ENCODE results near the gene TST.

TST gene

DNA sequence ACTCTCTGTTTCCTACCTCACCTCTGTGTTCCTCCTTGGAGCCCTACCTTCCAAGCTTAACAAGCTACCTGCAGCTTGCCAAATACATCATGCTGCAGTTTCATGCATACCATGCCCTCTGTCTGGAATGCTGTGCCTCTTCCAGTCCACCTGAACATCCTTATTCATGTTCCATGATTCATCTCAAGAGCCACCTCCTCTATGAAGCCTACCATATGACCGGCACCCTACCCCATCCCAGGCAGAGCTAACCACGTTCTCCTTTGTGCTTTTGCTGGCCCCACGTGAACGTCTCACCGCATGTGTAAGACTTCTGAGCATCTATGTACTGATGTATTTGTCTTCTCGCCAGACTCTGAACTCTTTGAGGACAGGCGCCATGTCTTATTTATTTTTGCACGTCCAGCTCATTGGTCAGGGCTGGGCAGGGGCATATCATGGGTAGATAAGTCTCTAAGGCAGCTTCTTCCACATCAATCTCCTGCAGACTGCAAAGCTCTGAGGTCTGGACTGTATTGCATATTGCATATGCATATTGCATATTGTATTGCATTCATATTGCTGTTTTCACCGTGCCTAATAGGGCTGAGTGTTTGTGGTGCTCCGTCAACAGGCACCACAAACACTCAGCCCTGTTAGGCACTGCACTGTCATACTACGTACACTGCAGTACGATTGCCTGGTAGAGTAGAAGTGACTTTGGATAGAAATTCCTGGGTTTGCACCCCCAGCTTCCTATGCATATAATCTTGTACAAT, 31.0 kb downstream of the TST start:
- TF ChIP-seq POLR2A (IDR thresholded peaks at IDR 0.05; ENCODE audit: low read depth, low read length) (no peak), TAF1 (IDR thresholded peaks at IDR 0.05; ENCODE audit: borderline replicate concordance, low read depth, low read length) (no peak), POLR2AphosphoS5 (IDR thresholded peaks at IDR 0.05; ENCODE audit: low read depth, low read length) (no peak)
- FAIRE-seq (no peak), DNase-seq (ENCODE audit: insufficient read length) (no peak)

GRCh38 chr22:36986242-36986821, 32.9 kb downstream of the TST start:
- FAIRE-seq, result no peak
- no peak for DNase-seq (ENCODE audit: insufficient read length)
- TF ChIP-seq TAF1 (IDR thresholded peaks at IDR 0.05; ENCODE audit: borderline replicate concordance, low read depth, low read length) (no peak), POLR2AphosphoS5 (IDR thresholded peaks at IDR 0.05; ENCODE audit: low read depth, low read length) (no peak), POLR2A (IDR thresholded peaks at IDR 0.05; ENCODE audit: low read depth, low read length) (no peak)

DNA sequence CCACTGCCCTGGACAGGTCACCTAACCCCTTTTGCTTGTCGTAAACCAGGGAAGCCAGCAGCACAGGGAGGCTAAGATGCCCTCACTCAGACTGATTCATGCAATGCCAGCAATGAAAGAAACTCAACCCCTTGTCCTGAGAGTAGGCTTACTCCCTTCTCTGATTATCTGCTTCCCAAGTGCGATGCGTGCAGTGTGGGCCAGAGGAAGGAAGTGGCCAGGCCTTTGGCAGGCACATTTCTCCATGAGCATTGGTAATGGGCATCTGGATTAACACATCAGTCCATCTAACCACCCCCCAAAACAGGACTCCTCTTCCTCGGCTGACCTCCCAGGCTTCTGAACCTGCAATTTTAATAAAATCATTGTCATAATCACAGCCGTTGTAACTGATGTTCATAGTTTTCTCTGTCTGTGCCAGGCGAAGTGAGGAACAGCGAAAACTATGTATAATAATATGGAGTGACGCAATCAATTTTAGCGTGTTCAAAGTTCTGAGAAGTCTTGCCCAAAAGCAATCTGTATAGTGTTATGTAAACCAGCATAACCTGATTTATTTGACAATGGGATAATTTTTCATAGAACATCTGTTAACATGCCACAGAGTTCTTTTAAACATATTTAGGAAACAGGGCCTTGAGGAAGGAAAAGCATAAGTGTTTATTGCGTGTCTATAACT, 33.9 kb downstream of the TST start:
- FAIRE-seq, result no peak
- no peak for DNase-seq (ENCODE audit: insufficient read length)
- TF ChIP-seq TAF1 (IDR thresholded peaks at IDR 0.05; ENCODE audit: borderline replicate concordance, low read depth, low read length) (no peak), POLR2AphosphoS5 (IDR thresholded peaks at IDR 0.05; ENCODE audit: low read depth, low read length) (no peak), POLR2A (IDR thresholded peaks at IDR 0.05; ENCODE audit: low read depth, low read length) (no peak)

- FAIRE-seq, result no peak
- DNase-seq (ENCODE audit: insufficient read length), result no peak
- TF ChIP-seq POLR2AphosphoS5 (IDR thresholded peaks at IDR 0.05; ENCODE audit: low read depth, low read length) (no peak), POLR2A (IDR thresholded peaks at IDR 0.05; ENCODE audit: low read depth, low read length) (no peak), TAF1 (IDR thresholded peaks at IDR 0.05; ENCODE audit: borderline replicate concordance, low read depth, low read length) (no peak)
These were observed 37.1 kb downstream of the TST start for GRCh38 chr22:36982136-36982535.

- TF ChIP-seq POLR2AphosphoS5 (IDR thresholded peaks at IDR 0.05; ENCODE audit: low read depth, low read length), result no peak
- TF ChIP-seq TAF1 (IDR thresholded peaks at IDR 0.05; ENCODE audit: borderline replicate concordance, low read depth, low read length), result no peak
- no peak for TF ChIP-seq POLR2A (IDR thresholded peaks at IDR 0.05; ENCODE audit: low read depth, low read length)
- no peak for FAIRE-seq
- DNase-seq (ENCODE audit: insufficient read length), result no peak
These were observed 37.9 kb downstream of the TST start for GRCh38 chr22:36981247-36981775.

GRCh38 chr22:36979016-36979910, 40.0 kb downstream of the TST start:
- FAIRE-seq, result no peak
- TF ChIP-seq POLR2A (IDR thresholded peaks at IDR 0.05; ENCODE audit: low read depth, low read length) (no peak), POLR2AphosphoS5 (IDR thresholded peaks at IDR 0.05; ENCODE audit: low read depth, low read length) (no peak), TAF1 (IDR thresholded peaks at IDR 0.05; ENCODE audit: borderline replicate concordance, low read depth, low read length) (no peak)

DNA sequence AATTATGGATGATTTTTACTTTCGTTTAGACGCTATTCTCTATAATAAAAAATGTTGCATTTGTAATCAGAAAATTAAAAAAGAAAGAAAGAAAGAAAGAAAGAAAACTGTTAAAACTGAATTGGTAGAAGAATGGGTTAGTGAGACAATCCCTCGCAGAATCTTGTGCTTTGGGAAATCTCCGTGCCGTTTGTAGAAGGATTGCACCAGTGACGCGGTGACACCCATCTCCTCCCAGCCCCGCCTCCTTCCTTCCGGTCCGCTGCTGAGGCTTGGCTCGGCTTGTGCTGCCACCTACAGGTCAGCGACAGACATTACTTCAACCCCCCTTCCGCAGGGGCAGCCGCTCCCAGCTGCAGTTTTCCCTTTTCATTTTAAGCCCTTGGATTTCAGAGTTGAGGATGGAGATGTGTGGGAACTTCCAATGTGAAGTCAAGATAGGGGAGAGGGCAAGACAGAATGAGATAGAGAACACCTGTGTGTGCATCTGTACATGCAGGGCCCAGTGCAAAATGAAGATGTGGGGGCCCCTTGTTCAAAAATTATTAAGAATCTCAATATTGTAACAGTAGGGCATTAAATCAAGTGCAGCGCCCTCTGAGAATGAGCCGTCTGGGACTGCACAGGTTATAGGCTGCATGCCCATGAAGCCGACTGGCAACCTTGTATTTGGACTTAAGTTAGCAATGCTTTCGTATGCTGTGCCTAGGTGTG, 41.1 kb downstream of the TST start:
- peak; percentile 95 for FAIRE-seq
- TF ChIP-seq TAF1 (IDR thresholded peaks at IDR 0.05; ENCODE audit: borderline replicate concordance, low read depth, low read length), result no peak
- TF ChIP-seq POLR2AphosphoS5 (IDR thresholded peaks at IDR 0.05; ENCODE audit: low read depth, low read length), result no peak
- no peak for TF ChIP-seq POLR2A (IDR thresholded peaks at IDR 0.05; ENCODE audit: low read depth, low read length)
- DNase-seq (ENCODE audit: insufficient read length), result peak; percentile 87

More at GRCh38 chr22:36979016-36979910, 40.0 kb downstream of the TST start:
- DNase-seq (ENCODE audit: insufficient read length), result no peak

- TF ChIP-seq TAF1 (IDR thresholded peaks at IDR 0.05; ENCODE audit: borderline replicate concordance, low read depth, low read length) (no peak), POLR2A (IDR thresholded peaks at IDR 0.05; ENCODE audit: low read depth, low read length) (no peak)
- peak; percentile 64 for DNase-seq (ENCODE audit: insufficient read length)
- FAIRE-seq, result peak; percentile 70
These were observed 41.8 kb downstream of the TST start for GRCh38 chr22:36977401-36977861.

GRCh38 chr22:36976606-36977005, 42.6 kb downstream of the TST start:
- DNase-seq (ENCODE audit: insufficient read length) (no peak), FAIRE-seq (no peak)
- TF ChIP-seq POLR2A (IDR thresholded peaks at IDR 0.05; ENCODE audit: low read depth, low read length), result no peak
- no peak for TF ChIP-seq TAF1 (IDR thresholded peaks at IDR 0.05; ENCODE audit: borderline replicate concordance, low read depth, low read length)
- TF ChIP-seq POLR2AphosphoS5 (IDR thresholded peaks at IDR 0.05; ENCODE audit: low read depth, low read length), result no peak

Data from GM12892 (cell line).